COLO668 (cell line): ENCODE data around the gene SLC24A3.

ENCODE experiments used
- DNase-seq: peaks from one replicate; lab custom pipeline; 2025; ENCODE audit not compliant: unreplicated experiment; lab: John Stamatoyannopoulos, UW

SLC24A3 gene

GRCh38 chr20:19451231-19451922, 238.9 kb downstream of the SLC24A3 start:
- DNase-seq: no peak

GRCh38 chr20:19451923-19452295, 239.5 kb downstream of the SLC24A3 start:
- DNase-seq: no peak

GRCh38 chr20:19453410-19453809, 241.0 kb downstream of the SLC24A3 start:
- DNase-seq: no peak

- no peak for DNase-seq
These were observed 241.4 kb downstream of the SLC24A3 start for GRCh38 chr20:19453862-19454261.

- DNase-seq: no peak
These were observed 244.4 kb downstream of the SLC24A3 start for GRCh38 chr20:19456595-19457395.

- no peak for DNase-seq
These were observed 245.2 kb downstream of the SLC24A3 start for GRCh38 chr20:19457611-19458010.

GRCh38 chr20:19460386-19460785, 247.9 kb downstream of the SLC24A3 start:
- no peak for DNase-seq

- DNase-seq: no peak
These were observed 250.0 kb downstream of the SLC24A3 start for GRCh38 chr20:19462491-19462890.

GRCh38 chr20:19463597-19463996, 251.2 kb downstream of the SLC24A3 start:
- DNase-seq: no peak

GRCh38 chr20:19465536-19465935, 253.1 kb downstream of the SLC24A3 start:
- DNase-seq: no peak

GRCh38 chr20:19466206-19466928, 253.9 kb downstream of the SLC24A3 start:
- DNase-seq: no peak

- DNase-seq: no peak
These were observed 260.9 kb downstream of the SLC24A3 start for GRCh38 chr20:19473216-19473921.

- DNase-seq: no peak
These were observed 261.5 kb downstream of the SLC24A3 start for GRCh38 chr20:19473922-19474286.

- no peak for DNase-seq
These were observed 266.0 kb downstream of the SLC24A3 start for GRCh38 chr20:19478320-19478895.

- no peak for DNase-seq
These were observed 270.3 kb downstream of the SLC24A3 start for GRCh38 chr20:19482726-19483125.

GRCh38 chr20:19483309-19483708, 270.9 kb downstream of the SLC24A3 start:
- DNase-seq: no peak

GRCh38 chr20:19486446-19486845, 274.0 kb downstream of the SLC24A3 start:
- DNase-seq: no peak

- no peak for DNase-seq
These were observed 275.0 kb downstream of the SLC24A3 start for GRCh38 chr20:19487420-19487819.

GRCh38 chr20:19491241-19491640, 278.8 kb downstream of the SLC24A3 start:
- DNase-seq: no peak

- DNase-seq: no peak
These were observed 279.7 kb downstream of the SLC24A3 start for GRCh38 chr20:19492116-19492515.
